Keratinocyte (primary cell): ENCODE results near the gene MRM3. TPM values are rescaled to one million over a fixed set of nuclear protein-coding genes. Genes with fewer than 3 reads are reported as not detected.
"Not testable (repeated sequence)": the region's sequence is repeated elsewhere in the genome, so short reads cannot be mapped to it uniquely, and the experiment has no call there.

ENCODE experiments used
- DNase-seq: peaks from one replicate; pipeline ENCODE4 v3.0.0-alpha.2; 2011; ENCODE audit warnings: low read depth, missing footprints, low spot score
- FAIRE-seq: peaks from 2 replicates; lab custom pipeline; 2011; peaks lifted over from hg19 to GRCh38; lab: Jason Lieb, UNC
- H2AFZ ChIP-seq: 2 replicates; pipeline ENCODE4 v1.6.0; 2012; ENCODE audit warnings: low read length, control low read depth, inconsistent platforms; ENCODE audit not compliant: control insufficient read depth
- H3K27ac ChIP-seq: 2 replicates; pipeline ENCODE4 v1.5.1; 2011; ENCODE audit warnings: low read length; ENCODE audit not compliant: control insufficient read depth, insufficient read depth
- H3K27me3 ChIP-seq: 3 replicates; pipeline ENCODE4 v1.6.0; 2011; ENCODE audit warnings: low read length; ENCODE audit not compliant: control insufficient read depth, insufficient read depth; ENCODE audit errors: extremely low read depth
- H3K36me3 ChIP-seq, 2 experiments: 2 replicates in 1 of 2; 3 replicates in 1 of 2; pipeline ENCODE4 v1.5.1; 2011; ENCODE audit warnings: low read length in 2 of 2, mild to moderate bottlenecking in 1 of 2; ENCODE audit not compliant: control insufficient read depth in 2 of 2, insufficient read depth in 2 of 2; ENCODE audit errors: extremely low read depth in 1 of 2
- H3K4me1 ChIP-seq: 3 replicates; pipeline ENCODE4 v1.5.1; 2011; ENCODE audit warnings: low read length; ENCODE audit not compliant: control insufficient read depth, insufficient read depth; ENCODE audit errors: extremely low read depth
- H3K4me2 ChIP-seq: 3 replicates; pipeline ENCODE4 v1.6.0; 2011; ENCODE audit warnings: low read depth, low read length; ENCODE audit not compliant: control insufficient read depth, insufficient read depth; ENCODE audit errors: extremely low read depth
- H3K4me3 ChIP-seq, 3 experiments: fragments of 200-600 bp in 1 of 3; sonication (generic) in 1 of 3; 2 replicates in 2 of 3; 3 replicates in 1 of 3; pipeline ENCODE4 v1.5.1; 2011 to 2016; ENCODE audit warnings: low read length in 3 of 3, mild to moderate bottlenecking in 3 of 3, control low read depth in 2 of 3, inconsistent platforms in 1 of 3, low read depth in 1 of 3, mixed read lengths in 1 of 3, mixed run types in 1 of 3, moderate library complexity in 1 of 3; ENCODE audit not compliant: control insufficient read depth in 2 of 3, insufficient read depth in 2 of 3; ENCODE audit errors: extremely low read depth in 1 of 3
- H3K79me2 ChIP-seq: 2 replicates; pipeline ENCODE4 v1.6.0; 2012; ENCODE audit warnings: low read length; ENCODE audit not compliant: control insufficient read depth, insufficient read depth
- H3K9ac ChIP-seq: 3 replicates; pipeline ENCODE4 v1.6.0; 2011; ENCODE audit warnings: low read length; ENCODE audit not compliant: control insufficient read depth, insufficient read depth; ENCODE audit errors: extremely low read depth
- H3K9me1 ChIP-seq: 3 replicates; pipeline ENCODE4 v1.6.0; 2011; ENCODE audit warnings: low read length; ENCODE audit not compliant: control insufficient read depth, insufficient read depth; ENCODE audit errors: extremely low read depth
- H3K9me3 ChIP-seq: 2 replicates; pipeline ENCODE4 v1.5.1; 2012; ENCODE audit warnings: low read depth, low read length; ENCODE audit not compliant: control insufficient read depth
- H4K20me1 ChIP-seq: 3 replicates; pipeline ENCODE4 v1.6.0; 2011; ENCODE audit warnings: low read length; ENCODE audit not compliant: control insufficient read depth, insufficient read depth; ENCODE audit errors: extremely low read depth
- CTCF ChIP-seq, 3 experiments: IDR thresholded peaks in 1 of 3; conservative IDR thresholded peaks in 1 of 3; optimal IDR thresholded peaks in 1 of 3; 2 replicates in 2 of 3; 3 replicates in 1 of 3; pipeline versions ENCODE3 to v1.5.1; 2011; ENCODE audit warnings: low read length in 3 of 3, mild to moderate bottlenecking in 3 of 3, moderate library complexity in 2 of 3, control low read depth in 1 of 3, inconsistent platforms in 1 of 3; ENCODE audit not compliant: insufficient read depth in 2 of 3; ENCODE audit errors: extremely low read depth in 1 of 3
- EZH2 ChIP-seq: IDR thresholded peaks from one replicate; pipeline ENCODE4 v1.6.1; 2012; ENCODE audit warnings: inconsistent platforms, mild to moderate bottlenecking, low read length, moderate library complexity
- dilution Hi-C: fragments of 300-500 bp; cut with MboI; formaldehyde crosslinking; loops from one replicate; pipeline ENCODE4 v1.7.0; 2020; ENCODE audit warnings: low sequenced_read_pairs; ENCODE audit not compliant: extremely low pct_ligation_motif_present
- polyA plus RNA-seq, 5 experiments: library from polyadenylated mRNA; depleted of rRNA in 3 of 5; stranded (reverse) in 3 of 5; stranded (forward) in 1 of 5; unstranded in 1 of 5; fragments of >200 nt; gene quantifications; 1 replicate in 1 of 5; 2 replicates in 3 of 5; 3 replicates in 1 of 5; pipeline versions ENCODE4 v1.2.1 to v1.2.3, GENCODE V29; 2011 to 2012; ENCODE audit warnings: missing spikeins in 2 of 5, low read depth in 1 of 5, low replicate concordance in 1 of 5

The MRM3 gene
- polyA plus RNA-seq, 1 donor (not counting 4 experiments of a cell fraction or from before 2014, with no cell fraction given), result 15.5 TPM

- dilution Hi-C loops, result loop anchor here (25.0 kb wide), 1 partner anchor 198 kb away; the partner anchor contains the start of genes NXN and TIMM22
- Histone ChIP-seq H3K4me3 (peak overlapping the region in 2 of 3 experiments; percentile 34 to 36), H3K9me1 (no peaks in the 10 kb centered on the region), H3K36me3 (peaks cover 5 to 21% of the 10 kb centered on the region in 2 experiments), H3K4me1 (peaks cover 38% of the 10 kb centered on the region), H3K9me3 (no peaks in the 10 kb centered on the region), H3K27ac (peak overlapping the region; percentile 92), H2AFZ (no peak overlapping the region), H3K4me2 (peak overlapping the region; percentile 86), H3K79me2 (peaks cover 20% of the 10 kb centered on the region), H3K9ac (peak overlapping the region; percentile 74), H3K27me3 (no peaks in the 10 kb centered on the region), H4K20me1 (no peaks in the 10 kb centered on the region)
- DNase-seq, result peak; percentile 23
- TF ChIP-seq EZH2, result no peak
- no peak for TF ChIP-seq CTCF (optimal IDR thresholded peaks at IDR 0.05 in 1 of 3, IDR thresholded peaks at IDR 0.05 in 1 of 3, conservative IDR thresholded peaks at IDR 0.05 in 1 of 3; ENCODE audit: extremely low read depth in 1 of 3, insufficient read depth in 2 of 3, low read length in 3 of 3)
- FAIRE-seq, result peak; percentile 84
Measured at GRCh38 chr17:789160-789840, 7.1 kb downstream of the MRM3 start.

- not testable (repeated sequence) for H3K27me3 ChIP-seq, H4K20me1 ChIP-seq, H3K9me1 ChIP-seq, H3K9me3 ChIP-seq, H2AFZ ChIP-seq
- peaks cover 42% of the 10 kb centered on the region for H3K4me1 ChIP-seq
- H3K4me3 ChIP-seq, result peak overlapping the region in 2 of 3 experiments; percentile 28 to 65
- H3K36me3 ChIP-seq, result peaks cover 4 to 16% of the 10 kb centered on the region in 2 experiments
- FAIRE-seq, result peak; percentile 89
- peak; percentile 56 for DNase-seq
- peak overlapping the region; percentile 86 for H3K4me2 ChIP-seq
- peaks cover 12% of the 10 kb centered on the region for H3K79me2 ChIP-seq
- peak overlapping the region; percentile 74 for H3K9ac ChIP-seq
- peak overlapping the region; percentile 92 for H3K27ac ChIP-seq
- dilution Hi-C loops, result loop anchor here (25.0 kb wide), 1 partner anchor 197 kb away; the partner anchor contains the start of genes NXN and TIMM22
Measured at GRCh38 chr17:789931-790873, 8.0 kb downstream of the MRM3 start.

- dilution Hi-C loops, result loop anchor here (25.0 kb wide), 1 partner anchor 196 kb away; the partner anchor contains the start of genes NXN and TIMM22
- Histone ChIP-seq H3K36me3 (peaks cover 4 to 19% of the 10 kb centered on the region in 2 experiments), H3K4me3 (peak overlapping the region in 1 of 3 experiments; percentile 14), H3K4me2 (peak overlapping the region; percentile 69), H3K4me1 (peaks cover 42% of the 10 kb centered on the region)
- not testable (repeated sequence) for H3K79me2 ChIP-seq, H3K9ac ChIP-seq, FAIRE-seq, H4K20me1 ChIP-seq, H3K9me3 ChIP-seq, H3K27ac ChIP-seq, H3K27me3 ChIP-seq, DNase-seq, H2AFZ ChIP-seq, H3K9me1 ChIP-seq
Measured at GRCh38 chr17:790874-791247, 8.7 kb downstream of the MRM3 start.
